CD14-positive monocyte (primary cell): ENCODE results near the gene CDC42BPG. TPM values are rescaled to one million over a fixed set of nuclear protein-coding genes. Genes with fewer than 3 reads are reported as not detected.

Source experiments
- DNase-seq, 3 donors: peaks; one replicate each; pipeline ENCODE4 v3.0.0-alpha.2; 2011 to 2022
- H2AFZ ChIP-seq: 2 replicates; pipeline ENCODE4 v1.6.0; 2012; ENCODE audit warnings: mild to moderate bottlenecking, low read depth, low read length, inconsistent platforms; ENCODE audit not compliant: insufficient read depth, poor library complexity, severe bottlenecking
- H3K27ac ChIP-seq, 2 donors: 1 replicate in 1 of 2; 2 replicates in 1 of 2; pipeline ENCODE4 v1.5.1; 2012 to 2013; ENCODE audit warnings: low read length in 2 of 2, control low read depth in 1 of 2, inconsistent platforms in 1 of 2, low read depth in 1 of 2, mild to moderate bottlenecking in 1 of 2
- H3K27me3 ChIP-seq, 2 donors: one replicate each; pipeline versions ENCODE4 v1.6.0 to v1.6.1; 2011 to 2013; ENCODE audit warnings: low read length in 2 of 2; ENCODE audit not compliant: control insufficient read depth in 2 of 2, insufficient read depth in 2 of 2
- H3K36me3 ChIP-seq, 2 donors: replicated peaks in 1 of 2; 1 replicate in 1 of 2; 2 replicates in 1 of 2; pipeline versions ENCODE4 v1.5.1 to v1.6.1; 2012 to 2013; ENCODE audit warnings: low read length in 2 of 2, control low read depth in 1 of 2, inconsistent platforms in 1 of 2, mild to moderate bottlenecking in 1 of 2; ENCODE audit not compliant: insufficient read depth in 2 of 2, control insufficient read depth in 1 of 2
- H3K4me1 ChIP-seq, 2 donors: 1 replicate in 1 of 2; 2 replicates in 1 of 2; pipeline versions ENCODE4 v1.5.1 to v1.6.1; 2012 to 2013; ENCODE audit warnings: low read length in 2 of 2, control low read depth in 1 of 2, inconsistent platforms in 1 of 2, mild to moderate bottlenecking in 1 of 2, moderate library complexity in 1 of 2; ENCODE audit not compliant: insufficient read depth in 2 of 2, control insufficient read depth in 1 of 2
- H3K4me2 ChIP-seq: replicated peaks from 2 replicates; pipeline ENCODE3; 2012; ENCODE audit warnings: low read length, moderate library complexity, mild to moderate bottlenecking; ENCODE audit not compliant: poor library complexity, severe bottlenecking; ENCODE audit errors: extremely low read depth
- H3K4me3 ChIP-seq, 3 experiments: fragments of 200-600 bp in 1 of 3; sonication (generic) in 1 of 3; replicated peaks in 1 of 3; 1 replicate in 2 of 3; 2 replicates in 1 of 3; pipeline ENCODE4 v1.5.1; 2011 to 2013; ENCODE audit warnings: low read length in 3 of 3, mild to moderate bottlenecking in 3 of 3, control low read depth in 2 of 3, low read depth in 2 of 3, inconsistent platforms in 1 of 3, moderate library complexity in 1 of 3
- H3K79me2 ChIP-seq: 2 replicates; pipeline ENCODE4 v1.6.0; 2012; ENCODE audit warnings: mild to moderate bottlenecking, control low read depth, inconsistent platforms, low read length, moderate library complexity; ENCODE audit not compliant: insufficient read depth
- H3K9ac ChIP-seq: 2 replicates; pipeline ENCODE4 v1.6.0; 2017; ENCODE audit warnings: low read length, mild to moderate bottlenecking; ENCODE audit not compliant: insufficient read depth, poor library complexity, severe bottlenecking
- H3K9me3 ChIP-seq, 2 donors: replicated peaks in 1 of 2; 1 replicate in 1 of 2; 2 replicates in 1 of 2; pipeline versions ENCODE4 v1.5.1 to v1.6.1; 2012 to 2013; ENCODE audit warnings: low read length in 2 of 2, control low read depth in 1 of 2; ENCODE audit not compliant: control insufficient read depth in 1 of 2, insufficient read depth in 1 of 2
- H4K20me1 ChIP-seq: 2 replicates; pipeline ENCODE4 v1.6.0; 2012; ENCODE audit warnings: mild to moderate bottlenecking, low read length, control low read depth, moderate library complexity; ENCODE audit not compliant: insufficient read depth
- H3K27ac Mint-ChIP-seq, 7 donors: one replicate each; pipeline ENCODE4 v1.8.0; 2020; ENCODE audit warnings: mild to moderate bottlenecking in 7 of 7, mixed read lengths in 7 of 7, moderate library complexity in 6 of 7, inconsistent platforms in 2 of 7
- H3K27me3 Mint-ChIP-seq, 3 donors: one replicate each; pipeline ENCODE4 v1.8.0; 2021 to 2022; ENCODE audit warnings: low read depth in 3 of 3, mild to moderate bottlenecking in 3 of 3, mixed read lengths in 3 of 3, moderate library complexity in 3 of 3, inconsistent platforms in 1 of 3
- H3K36me3 Mint-ChIP-seq, 2 donors: one replicate each; pipeline ENCODE4 v1.8.0; 2020; ENCODE audit warnings: mixed read lengths in 2 of 2, inconsistent platforms in 1 of 2, mild to moderate bottlenecking in 1 of 2
- H3K4me1 Mint-ChIP-seq: one replicate; pipeline ENCODE4 v1.8.0; 2020; ENCODE audit warnings: mild to moderate bottlenecking, mixed read lengths
- H3K4me3 Mint-ChIP-seq, 2 donors: one replicate each; pipeline ENCODE4 v1.8.0; 2020; ENCODE audit warnings: mild to moderate bottlenecking in 2 of 2, mixed read lengths in 2 of 2, moderate library complexity in 1 of 2
- H3K9me3 Mint-ChIP-seq, 7 donors: one replicate each; pipeline ENCODE4 v1.8.0; 2020 to 2022; ENCODE audit warnings: mixed read lengths in 7 of 7, mild to moderate bottlenecking in 6 of 7, moderate library complexity in 6 of 7, inconsistent platforms in 2 of 7
- CTCF ChIP-seq: fragments of 200-600 bp; IDR thresholded peaks from one replicate; pipeline ENCODE4 v1.8.0; 2022; ENCODE audit warnings: antibody characterized with exemption, mild to moderate bottlenecking
- WGBS: methylation state at CpG from one replicate; pipeline ENCODE4 v1.1.5; 2013; ENCODE audit warnings: missing lambda C conversion rate; ENCODE audit not compliant: insufficient coverage; 5-methylcytosine and 5-hydroxymethylcytosine counted together
- intact Hi-C, 2 donors: fragments of 100-400 bp; cut with micrococcal nuclease; formaldehyde crosslinking; loops; one replicate each; pipeline versions ENCODE4 v1.15.0 to v1.15.1; 2023
- polyA plus RNA-seq, 3 donors: library from polyadenylated mRNA; depleted of rRNA in 1 of 3; unstranded in 2 of 3; stranded (reverse) in 1 of 3; fragments of 300-500 nt in 2 of 3; fragments of >200 nt in 1 of 3; fragmentation: Illumina TruSeq in 2 of 3; gene quantifications; 1 replicate in 2 of 3; 2 replicates in 1 of 3; pipeline ENCODE4 v1.2.3, GENCODE V29; 2012 to 2021

The CDC42BPG gene
- polyA plus RNA-seq, 3 donors, result 0.23 TPM; not detected in 2

- Histone ChIP-seq H3K27me3 (no peaks in the 10 kb centered on the region), H2AFZ (no peak overlapping the region), H3K27ac (peak overlapping the region in 1 of 2 donors; percentile 74), H3K4me3 (peak overlapping the region in 1 of 3 experiments; percentile 25), H3K79me2 (peaks cover 87% of the 10 kb centered on the region), H3K9ac (no peak overlapping the region), H4K20me1 (peaks cover 87% of the 10 kb centered on the region), H3K9me3 (no peaks in the 10 kb centered on the region), H3K36me3 (peaks cover 12 to 28% of the 10 kb centered on the region in 2 donors), H3K4me1 (peaks cover 78 to 90% of the 10 kb centered on the region in 2 donors), H3K4me2 (peak overlapping the region; percentile 17)
- H3K4me3 Mint-ChIP-seq, result no peak overlapping the region
- H3K27me3 Mint-ChIP-seq, result peaks cover 0 to 4% (median 2%) of the 10 kb centered on the region in 3 donors
- no peak for DNase-seq
- peaks cover 0 to 5% (median 0%) of the 10 kb centered on the region in 7 donors for H3K9me3 Mint-ChIP-seq
- 73% methylated on average over 13 of the region's 18 CpGs for WGBS
- H3K36me3 Mint-ChIP-seq, result peaks cover 42 to 69% of the 10 kb centered on the region in 2 donors
- intact Hi-C loops, result no loop called here
- peaks cover 88% of the 10 kb centered on the region for H3K4me1 Mint-ChIP-seq
- peak overlapping the region in 6 of 7 donors; percentile 79 to 93 (median 88) for H3K27ac Mint-ChIP-seq
- TF ChIP-seq CTCF, result no peak
Observed at GRCh38 chr11:64864473-64865285, 20.2 kb upstream of the CDC42BPG start.

DNA sequence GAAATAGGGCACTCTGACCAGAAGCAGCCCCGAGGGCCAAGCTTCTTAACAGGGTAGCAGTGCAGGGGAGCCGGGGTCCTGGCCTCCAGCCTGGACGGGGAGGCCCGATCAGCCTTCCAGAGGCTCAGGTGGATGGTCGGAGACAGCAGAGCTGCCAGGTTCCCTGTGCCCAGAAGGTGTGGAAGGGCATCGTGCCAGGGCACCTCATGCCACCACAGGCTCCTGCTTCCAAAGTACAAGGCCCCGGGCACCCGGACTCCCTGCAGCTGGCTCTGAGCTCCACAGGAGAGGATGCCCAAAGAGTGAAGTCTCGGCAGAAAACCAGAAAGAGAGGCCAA lies 19.7 kb upstream of the CDC42BPG start:
- peaks cover 88% of the 10 kb centered on the region for H3K4me1 Mint-ChIP-seq
- H3K4me1 ChIP-seq, result peaks cover 79 to 90% of the 10 kb centered on the region in 2 donors
- 88% methylated on average over 8 of the region's 9 CpGs for WGBS
- H3K79me2 ChIP-seq, result peaks cover 85% of the 10 kb centered on the region
- no peak for DNase-seq
- peak overlapping the region in 1 of 3 experiments; percentile 25 for H3K4me3 ChIP-seq
- H3K27me3 ChIP-seq, result no peaks in the 10 kb centered on the region
- H4K20me1 ChIP-seq, result peaks cover 84% of the 10 kb centered on the region
- H3K36me3 Mint-ChIP-seq, result peaks cover 43 to 68% of the 10 kb centered on the region in 2 donors
- H3K4me3 Mint-ChIP-seq, result no peak overlapping the region
- no peak overlapping the region for H2AFZ ChIP-seq
- no peak overlapping the region for H3K9ac ChIP-seq
- H3K27ac Mint-ChIP-seq, result peak overlapping the region in 5 of 7 donors; percentile 3 to 93 (median 68)
- no peaks in the 10 kb centered on the region for H3K9me3 ChIP-seq
- H3K27me3 Mint-ChIP-seq, result peaks cover 0 to 4% (median 2%) of the 10 kb centered on the region in 3 donors
- no peak overlapping the region for H3K27ac ChIP-seq
- no peak for TF ChIP-seq CTCF
- H3K36me3 ChIP-seq, result peaks cover 11 to 22% of the 10 kb centered on the region in 2 donors
- H3K4me2 ChIP-seq, result peak overlapping the region; percentile 17
- intact Hi-C loops, result no loop called here
- peaks cover 0 to 5% (median 0%) of the 10 kb centered on the region in 7 donors for H3K9me3 Mint-ChIP-seq
